CD4-positive, alpha-beta T cell (primary cell): ENCODE data around the gene YARS2. TPM values are rescaled to one million over a fixed set of nuclear protein-coding genes. Genes with fewer than 3 reads are reported as not detected.

Source experiments
- ATAC-seq: fragments of 200-7000 bp; cut with Tn5 transposase; one replicate; pipeline ENCODE4 v1.10.0; 2022; ENCODE audit warnings: mild to moderate bottlenecking; ENCODE audit not compliant: poor library complexity
- CTCF ChIA-PET: fragments of 350-600 bp; sonication (Branson Sonifier 250); formaldehyde crosslinking; loops from one replicate; lab custom pipeline; 2021; ENCODE audit warnings: antibody characterized with exemption, inconsistent platforms; lab: Charles Lee
- POLR2A ChIA-PET: fragments of 350-600 bp; sonication (Branson Sonifier 250); formaldehyde crosslinking; loops from one replicate; lab custom pipeline; 2021; ENCODE audit warnings: antibody characterized with exemption, inconsistent platforms; lab: Charles Lee
- DNase-seq, 14 experiments: peaks; one replicate each; pipeline ENCODE4 v3.0.0-alpha.2; 2013 to 2020; ENCODE audit warnings: mixed read lengths in 2 of 14
- H3K27ac ChIP-seq, 2 donors: one replicate each; pipeline versions ENCODE4 v1.5.1 to v1.7.0; 2013; ENCODE audit warnings: low read length in 2 of 2, low read depth in 1 of 2, mild to moderate bottlenecking in 1 of 2
- H3K27me3 ChIP-seq, 2 experiments: 1 replicate in 1 of 2; 2 replicates in 1 of 2; pipeline versions ENCODE4 v1.6.1 to v1.7.0; 2013; ENCODE audit warnings: low read length in 2 of 2, control low read depth in 1 of 2, mild to moderate bottlenecking in 1 of 2, moderate library complexity in 1 of 2; ENCODE audit not compliant: insufficient read depth in 2 of 2, control insufficient read depth in 1 of 2
- H3K36me3 ChIP-seq: one replicate; pipeline ENCODE4 v1.6.1; 2013; ENCODE audit warnings: low read length, control low read depth; ENCODE audit not compliant: insufficient read depth
- H3K4me1 ChIP-seq: one replicate; pipeline ENCODE4 v1.6.1; 2013; ENCODE audit warnings: low read length, control low read depth; ENCODE audit not compliant: insufficient read depth
- H3K4me3 ChIP-seq: one replicate; pipeline ENCODE4 v1.5.1; 2013; ENCODE audit warnings: mild to moderate bottlenecking, low read length, moderate library complexity
- H3K9me3 ChIP-seq, 2 experiments: 1 replicate in 1 of 2; 2 replicates in 1 of 2; pipeline versions ENCODE4 v1.6.1 to v1.7.0; 2013; ENCODE audit warnings: low read length in 2 of 2, mild to moderate bottlenecking in 2 of 2, control low read depth in 1 of 2, moderate library complexity in 1 of 2; ENCODE audit not compliant: control insufficient read depth in 1 of 2, insufficient read depth in 1 of 2
- H3K27ac Mint-ChIP-seq: one replicate; pipeline ENCODE4 v1.8.0; 2020; ENCODE audit warnings: mixed read lengths
- H3K27me3 Mint-ChIP-seq: one replicate; pipeline ENCODE4 v1.8.0; 2021; ENCODE audit warnings: mixed read lengths
- H3K36me3 Mint-ChIP-seq: one replicate; pipeline ENCODE4 v1.8.0; 2021; ENCODE audit warnings: low read depth, mixed read lengths
- H3K4me1 Mint-ChIP-seq: one replicate; pipeline ENCODE4 v1.8.0; 2021; ENCODE audit warnings: low read depth, mixed read lengths
- H3K4me3 Mint-ChIP-seq: one replicate; pipeline ENCODE4 v1.8.0; 2020; ENCODE audit warnings: mild to moderate bottlenecking, mixed read lengths
- H3K9me3 Mint-ChIP-seq: one replicate; pipeline ENCODE4 v1.8.0; 2020; ENCODE audit warnings: mixed read lengths
- CTCF ChIP-seq: fragments of 200-600 bp; IDR thresholded peaks from one replicate; pipeline ENCODE4 v1.8.0; 2022; ENCODE audit warnings: antibody characterized with exemption, mild to moderate bottlenecking
- intact Hi-C, 2 experiments: fragments of 100-400 bp; cut with DNase I in 1 of 2; cut with micrococcal nuclease in 1 of 2; formaldehyde crosslinking; loops; one replicate each; pipeline versions ENCODE4 v1.15.1 to v1.9.0; 2023 to 2025; cut with DNase I, micrococcal nuclease
- total RNA-seq, 174 experiments: library from RNA in 2 of 174; stranded (reverse) in 2 of 174; gene quantifications; one replicate each; pipeline ENCODE4 v1.2.3 and lab custom pipeline; 2021 to 2026

The YARS2 gene
- total RNA-seq, 2 experiments from 2014 or later = 12.0 to 13.0 TPM

- Histone ChIP-seq H3K4me1 (no peaks in the 10 kb centered on the region), H3K9me3 (no peaks in the 10 kb centered on the region), H3K4me3 (no peak overlapping the region), H3K27ac (no peak overlapping the region), H3K27me3 (no peaks in the 10 kb centered on the region), H3K36me3 (peaks cover 35% of the 10 kb centered on the region)
- Mint-ChIP-seq H3K4me3 (no peak overlapping the region), H3K27ac (no peak overlapping the region), H3K4me1 (peaks cover 3% of the 10 kb centered on the region), H3K36me3 (peaks cover 59% of the 10 kb centered on the region), H3K9me3 (no peaks in the 10 kb centered on the region), H3K27me3 (no peaks in the 10 kb centered on the region)
- no peak for TF ChIP-seq CTCF
- intact Hi-C loops = no loop called here
- ChIA-PET CTCF (interaction anchor here (1.0 to 1.7 kb wide), 2 partner anchors 10 to 23 kb away, joined by 3 to 4 read pairs; no protein-coding TSS in a partner anchor), POLR2A (no interaction called here)
- ATAC-seq (no peak), DNase-seq (no peak)
Measured at GRCh38 chr12:32708926-32709325, 46.8 kb downstream of the YARS2 start.

GRCh38 chr12:32706335-32707024 is 49.2 kb downstream of the YARS2 start:
- ChIA-PET CTCF (no interaction called here), POLR2A (interaction anchor here (0.6 kb wide), 1 partner anchor 812 kb away, joined by 3 read pairs; no protein-coding TSS in a partner anchor)
- H3K4me1 Mint-ChIP-seq = peaks cover 3% of the 10 kb centered on the region
- peaks cover 57% of the 10 kb centered on the region for H3K36me3 Mint-ChIP-seq
- H3K27me3 Mint-ChIP-seq = no peaks in the 10 kb centered on the region
- TF ChIP-seq CTCF = no peak
- Histone ChIP-seq H3K9me3 (no peaks in the 10 kb centered on the region), H3K27ac (no peak overlapping the region), H3K36me3 (peaks cover 25% of the 10 kb centered on the region), H3K27me3 (no peaks in the 10 kb centered on the region), H3K4me3 (no peak overlapping the region), H3K4me1 (no peaks in the 10 kb centered on the region)
- peak overlapping the region; percentile 27 for H3K27ac Mint-ChIP-seq
- intact Hi-C loops = no loop called here
- H3K4me3 Mint-ChIP-seq = no peak overlapping the region
- ATAC-seq (no peak), DNase-seq (no peak)
- H3K9me3 Mint-ChIP-seq = no peaks in the 10 kb centered on the region

GRCh38 chr12:32705783-32706182 is 49.9 kb downstream of the YARS2 start:
- CTCF ChIA-PET = no interaction called here
- no peak overlapping the region for H3K4me3 Mint-ChIP-seq
- no peaks in the 10 kb centered on the region for H3K9me3 Mint-ChIP-seq
- no peak overlapping the region for H3K4me3 ChIP-seq
- H3K36me3 ChIP-seq = peaks cover 25% of the 10 kb centered on the region
- H3K36me3 Mint-ChIP-seq = peaks cover 54% of the 10 kb centered on the region
- no peak overlapping the region for H3K27ac Mint-ChIP-seq
- no peak for DNase-seq
- POLR2A ChIA-PET = no interaction called here
- intact Hi-C loops = no loop called here
- H3K27ac ChIP-seq = no peak overlapping the region
- no peaks in the 10 kb centered on the region for H3K27me3 ChIP-seq
- H3K9me3 ChIP-seq = no peaks in the 10 kb centered on the region
- no peaks in the 10 kb centered on the region for H3K4me1 ChIP-seq
- ATAC-seq = no peak
- H3K4me1 Mint-ChIP-seq = peaks cover 3% of the 10 kb centered on the region
- H3K27me3 Mint-ChIP-seq = no peaks in the 10 kb centered on the region
- no peak for TF ChIP-seq CTCF
